ENCODE data around the gene SMCO4. TPM values are rescaled to one million over a fixed set of nuclear protein-coding genes. Genes with fewer than 3 reads are reported as not detected.

Gene SMCO4
- polyA plus RNA-seq, 3 donors: 14.1 to 17.4 (median 16.3) TPM

DNA sequence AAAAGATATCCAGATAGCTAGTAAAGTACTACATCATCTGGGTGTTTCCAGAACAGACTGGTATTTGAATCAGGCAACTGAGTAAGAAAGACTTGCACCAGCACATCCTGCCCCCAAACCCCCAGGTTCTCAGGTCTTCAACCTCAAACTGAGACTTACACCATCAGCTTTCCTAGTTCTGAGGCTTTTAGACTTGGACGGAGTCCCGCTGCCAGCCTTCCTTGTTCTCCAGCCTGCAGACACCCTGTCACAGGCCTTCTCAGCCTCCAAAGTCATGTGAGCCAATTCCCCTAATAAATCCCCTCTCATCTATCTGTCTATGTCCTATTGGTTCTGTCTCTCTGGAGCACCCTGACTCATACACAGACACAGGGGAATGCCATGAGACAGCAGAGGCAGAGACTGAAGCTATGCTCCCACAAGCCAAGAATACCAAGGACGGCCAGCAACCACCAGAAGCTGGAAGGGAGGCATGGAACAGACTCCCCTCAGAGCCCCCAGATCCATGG, 10.9 kb downstream of the SMCO4 start:
- no peak for DNase-seq

DNA sequence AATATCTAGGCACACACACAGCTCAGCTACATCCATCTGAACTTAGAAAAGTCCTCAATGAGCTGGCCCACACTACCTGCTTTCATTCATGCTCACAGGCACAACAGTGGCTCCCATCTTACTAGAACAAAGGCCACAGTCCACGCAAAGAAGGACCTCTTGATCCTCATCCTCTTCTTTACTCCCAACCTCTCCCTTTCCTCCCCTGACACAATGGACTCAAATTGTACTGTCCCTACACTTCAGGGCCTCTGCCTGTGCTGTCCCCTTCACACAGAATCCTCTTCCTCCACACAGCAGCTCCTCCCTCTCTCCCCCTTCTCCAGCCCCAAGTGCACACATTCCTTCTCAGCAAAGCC, 12.7 kb downstream of the SMCO4 start:
- no peak for DNase-seq

DNA sequence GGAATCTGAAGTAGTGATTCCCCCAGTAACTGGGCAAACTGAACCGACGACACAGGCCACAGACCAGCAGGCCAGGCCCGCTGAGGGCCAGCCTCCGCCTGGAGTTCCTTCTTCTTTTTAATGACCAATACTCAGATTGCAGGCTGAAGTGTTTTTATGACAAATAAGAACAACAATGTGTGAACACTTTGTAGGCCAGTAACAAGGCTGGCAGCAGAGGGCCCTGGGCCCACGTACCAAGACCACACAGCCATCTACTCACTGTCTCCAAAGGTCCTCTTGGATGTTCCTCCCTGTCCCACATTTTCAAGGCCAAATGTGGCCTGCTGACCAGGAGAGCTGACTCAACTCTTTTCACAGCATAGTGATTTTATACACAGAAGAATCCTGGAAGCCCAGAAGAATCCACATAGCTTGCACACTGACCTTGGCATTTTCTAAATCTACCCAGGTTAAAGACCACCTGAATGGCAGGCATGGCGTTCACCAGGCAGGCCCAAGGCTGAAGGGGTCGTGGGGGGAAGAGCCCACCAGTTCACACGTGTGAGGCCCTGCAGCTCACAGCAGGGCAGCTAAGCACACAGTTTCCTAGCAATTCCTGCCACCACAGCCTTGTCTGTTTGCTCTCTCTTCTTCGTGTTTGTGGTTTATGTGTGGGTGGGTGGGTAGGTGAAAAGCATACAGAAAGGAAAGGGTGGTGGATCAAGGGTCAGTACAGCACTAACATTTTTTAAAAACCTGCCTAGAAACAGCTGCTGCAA, 13.3 kb downstream of the SMCO4 start:
- no peak for DNase-seq

DNA sequence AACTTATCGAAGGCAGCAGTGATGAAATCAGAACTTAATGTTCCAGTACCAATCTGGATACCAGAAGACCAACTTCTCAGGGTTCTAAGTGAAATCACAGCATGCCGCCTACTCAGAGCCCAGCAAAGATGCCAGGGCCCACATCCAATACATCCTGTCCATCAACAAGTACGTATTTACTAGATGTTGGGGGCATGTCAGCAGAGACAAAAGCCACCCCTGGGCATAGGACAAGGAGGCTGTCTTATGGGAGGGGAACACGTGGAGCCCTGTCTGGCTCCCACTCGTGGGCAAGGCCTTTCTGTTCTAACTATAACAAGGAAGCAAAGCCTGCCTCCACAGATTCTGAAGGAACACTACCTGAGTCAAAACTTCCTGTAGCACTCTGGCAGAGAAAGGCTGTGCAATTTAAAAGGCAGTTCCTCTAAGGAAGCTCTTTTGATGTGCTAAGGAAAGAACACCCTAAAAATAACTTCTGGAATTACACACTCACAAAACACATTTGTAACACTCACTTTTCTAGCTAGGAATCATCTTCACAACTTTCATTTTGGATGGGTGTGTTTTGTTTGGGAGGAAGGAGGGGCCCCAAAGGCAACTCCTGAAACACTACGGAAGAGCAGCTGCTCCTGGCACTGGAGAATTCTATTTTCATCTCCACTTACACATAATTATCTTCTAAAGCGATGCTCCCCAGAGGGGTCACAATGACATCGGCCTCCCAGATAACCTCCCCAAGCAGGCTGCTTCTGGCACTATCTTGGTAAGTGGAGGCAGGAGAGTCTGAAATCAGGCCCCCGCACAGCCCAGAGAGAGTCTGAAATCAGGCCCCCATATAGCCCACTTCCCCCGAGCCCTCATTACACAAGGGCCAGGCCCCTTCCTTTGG, 14.2 kb downstream of the SMCO4 start:
- no peak for DNase-seq

DNA sequence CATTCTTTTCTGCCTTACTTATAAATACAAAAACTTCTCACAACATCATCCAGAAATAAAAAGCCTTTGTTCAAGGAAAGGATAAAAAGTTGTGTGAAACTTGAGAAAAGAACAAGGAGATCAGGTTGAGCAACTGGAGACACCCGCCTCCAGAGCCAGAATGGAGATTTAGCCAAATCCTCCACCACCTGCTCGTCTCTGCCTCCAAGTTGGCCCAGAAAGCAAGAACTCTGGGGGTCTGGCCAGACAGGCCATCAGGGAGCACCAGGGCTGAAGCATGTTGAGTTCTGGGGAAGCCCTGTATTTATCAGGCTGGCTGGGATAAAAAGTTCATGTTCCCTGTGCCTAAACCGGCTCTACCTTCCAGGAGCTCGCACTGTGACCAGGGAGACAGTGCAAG, 14.9 kb downstream of the SMCO4 start:
- no peak for DNase-seq

DNA sequence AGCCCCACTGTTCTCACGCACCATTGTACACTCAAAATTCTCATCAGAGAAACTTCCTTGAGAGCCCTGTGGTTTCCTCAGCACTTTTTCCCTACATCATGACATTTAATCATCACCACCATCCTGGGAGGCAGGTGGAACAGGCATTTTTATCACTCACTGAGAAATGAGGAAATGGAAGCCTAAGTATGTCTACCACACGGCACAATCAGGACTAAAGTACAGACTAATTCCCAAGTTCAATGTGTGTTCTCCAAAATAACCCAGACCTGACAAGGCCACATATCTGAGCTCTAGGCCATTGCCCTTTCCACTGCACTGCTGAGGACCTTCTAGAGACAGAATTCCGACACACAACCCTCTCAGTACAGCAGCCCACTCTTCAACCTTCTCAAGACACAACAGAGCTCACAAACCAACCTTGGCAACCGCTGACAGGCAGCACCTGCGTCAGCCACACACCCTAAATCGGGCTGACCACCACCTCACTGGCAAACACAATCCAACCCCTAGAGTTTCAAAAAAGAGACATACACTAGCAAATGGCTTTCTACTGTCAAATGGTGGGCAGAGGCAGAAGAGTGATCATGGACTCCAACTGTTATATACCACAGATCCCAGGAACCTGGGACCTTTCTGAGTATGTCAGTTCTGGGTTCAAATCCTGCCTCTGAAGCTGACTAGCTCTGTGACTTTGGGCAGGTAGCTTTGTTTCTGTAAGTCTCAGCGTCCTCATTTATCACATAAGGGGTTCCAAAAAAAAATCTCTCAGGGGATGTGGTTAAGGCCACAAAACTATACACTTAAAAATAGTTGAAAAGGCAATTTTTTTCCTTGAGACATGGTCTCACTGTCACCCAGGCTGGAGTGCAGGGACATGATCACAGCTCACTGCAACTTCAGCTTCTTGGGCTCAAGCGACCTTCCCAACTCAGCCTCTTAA, 16.3 kb downstream of the SMCO4 start:
- no peak for DNase-seq

DNA sequence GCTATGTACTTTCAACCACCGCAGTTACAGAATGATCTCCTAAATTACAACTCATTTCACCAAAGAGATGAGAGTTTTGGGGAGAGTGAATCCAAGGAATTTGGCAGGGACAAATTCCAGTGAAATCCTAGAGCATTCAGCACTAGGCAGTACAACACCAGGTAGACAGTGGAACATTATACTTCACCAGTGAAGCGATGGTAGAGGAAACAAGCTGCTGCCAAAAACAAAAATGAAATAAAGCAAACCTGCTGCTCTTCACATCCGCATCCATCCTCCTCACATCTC, 16.9 kb downstream of the SMCO4 start:
- DNase-seq: no peak

DNA sequence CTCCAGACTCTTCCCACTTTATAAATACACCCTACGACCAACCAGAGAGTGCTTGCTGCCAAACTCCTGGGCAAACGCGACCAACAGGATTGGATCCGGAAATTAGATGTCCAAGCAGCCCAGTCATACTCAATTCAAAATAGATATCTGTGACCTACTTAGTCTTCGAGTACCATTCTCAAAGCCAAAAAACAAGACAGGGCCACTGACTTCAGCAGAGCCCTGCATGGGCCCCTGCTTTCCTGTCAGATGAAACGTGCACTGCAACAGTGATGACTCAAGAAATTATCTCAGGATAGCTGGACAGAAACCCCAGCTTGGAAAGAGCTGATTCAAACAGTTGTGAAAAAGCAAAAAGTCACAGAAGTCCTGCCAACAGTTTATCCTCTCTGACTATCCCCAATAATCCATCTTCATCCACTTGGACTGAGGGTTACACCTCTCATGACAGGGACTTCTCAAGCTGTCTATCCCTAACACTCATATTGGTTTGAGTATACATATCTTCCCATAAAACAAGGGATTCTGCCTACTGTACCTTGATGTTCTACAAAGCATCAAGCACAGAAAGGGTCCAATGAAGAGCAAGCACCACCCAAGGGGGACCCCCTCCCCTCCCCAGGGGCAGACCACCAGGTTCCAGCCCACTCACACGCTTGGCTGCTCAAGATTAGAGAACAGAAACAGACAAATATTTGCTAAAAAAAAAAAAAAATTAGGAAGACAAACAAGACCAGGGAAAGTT, 17.4 kb downstream of the SMCO4 start:
- DNase-seq: no peak

DNA sequence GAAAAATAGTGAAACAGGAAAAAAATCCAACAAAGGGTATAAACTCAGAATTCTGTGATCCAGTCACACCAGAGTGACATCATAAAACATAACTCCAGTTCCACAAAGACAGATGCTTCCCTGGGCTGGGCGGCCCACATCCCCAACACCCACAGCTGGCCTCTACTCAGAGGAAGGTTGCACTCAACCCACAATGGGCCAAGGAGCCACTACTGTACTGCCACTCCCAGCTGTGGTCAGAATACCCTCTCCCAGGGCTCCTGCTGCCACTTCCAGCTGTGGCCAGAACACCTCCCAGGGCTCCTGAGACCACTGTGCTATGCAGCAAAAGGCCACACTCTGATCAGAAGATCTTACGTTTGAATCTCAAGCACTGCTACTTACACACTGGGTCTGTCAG, 18.3 kb downstream of the SMCO4 start:
- DNase-seq: no peak

DNA sequence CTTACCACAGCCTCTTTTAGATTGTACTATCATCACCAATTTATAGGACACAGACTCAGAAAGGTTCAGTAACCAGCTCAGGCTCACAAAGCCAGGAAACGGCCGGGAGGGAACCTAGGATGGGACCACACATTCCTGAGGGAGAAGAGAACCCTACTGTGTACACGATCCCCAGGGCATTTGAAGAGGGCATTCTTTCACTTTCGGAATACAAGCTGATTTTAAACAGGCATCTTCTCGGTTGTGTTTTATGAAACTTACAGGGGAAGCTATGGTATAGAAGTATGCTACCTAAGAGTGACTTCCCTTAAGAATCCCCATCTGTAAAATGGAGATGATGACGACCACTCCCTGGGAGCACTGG, 19.0 kb downstream of the SMCO4 start:
- DNase-seq: no peak

DNA sequence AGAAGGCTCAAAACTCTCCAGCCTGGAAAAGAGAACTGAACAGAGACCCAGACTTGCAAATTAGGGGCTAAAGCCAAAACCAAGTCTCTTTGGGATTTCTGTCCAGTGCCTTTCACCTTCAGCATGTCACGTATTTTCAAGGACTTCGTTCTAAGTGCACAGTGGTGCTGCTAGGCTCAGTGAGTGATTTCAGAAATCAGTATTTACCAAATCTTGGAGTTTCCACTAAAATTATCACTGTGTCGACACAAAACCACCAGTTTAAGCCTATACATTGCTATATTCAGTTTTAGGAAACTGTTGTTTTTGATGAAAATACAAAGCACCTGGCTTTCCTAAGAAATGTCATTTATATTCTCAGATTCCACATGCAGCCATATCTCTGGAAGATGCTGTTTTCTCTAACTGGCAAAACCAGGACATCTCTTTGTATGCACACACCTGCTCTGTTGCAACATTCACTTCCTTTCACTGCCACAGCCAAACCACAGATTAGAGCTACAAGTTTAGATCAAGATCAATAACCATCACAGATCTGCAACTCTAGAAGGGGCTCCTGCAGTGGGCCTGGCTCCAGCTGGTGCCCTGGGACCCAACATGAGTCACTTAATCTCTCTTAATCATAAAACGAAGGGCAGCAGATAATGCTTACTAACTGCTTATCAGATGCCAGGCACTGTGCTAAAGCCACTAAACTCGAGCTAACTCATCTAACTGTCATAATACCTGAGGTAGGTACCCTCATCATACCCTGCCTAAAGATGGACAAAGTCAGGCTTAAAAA, 22.3 kb downstream of the SMCO4 start:
- no peak for DNase-seq

DNA sequence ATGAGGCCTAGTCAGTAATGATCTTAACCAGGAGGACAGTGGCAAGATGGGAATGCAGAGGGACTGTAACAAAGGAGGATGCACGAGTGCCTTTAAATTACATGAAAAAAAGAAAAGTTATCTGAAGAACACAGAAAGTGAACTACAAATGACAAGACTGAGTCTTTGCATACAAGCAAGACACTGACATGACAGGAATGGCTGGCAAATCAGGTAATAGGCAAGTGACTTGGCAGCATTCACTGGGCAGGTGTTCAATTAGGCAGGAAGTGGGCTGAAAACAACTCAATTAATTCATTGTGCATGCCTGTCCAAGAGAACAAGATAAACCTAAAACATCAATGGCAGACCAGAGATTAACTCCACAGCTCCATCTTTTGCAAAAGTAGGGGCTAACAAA, 24.0 kb downstream of the SMCO4 start:
- DNase-seq: no peak

DNA sequence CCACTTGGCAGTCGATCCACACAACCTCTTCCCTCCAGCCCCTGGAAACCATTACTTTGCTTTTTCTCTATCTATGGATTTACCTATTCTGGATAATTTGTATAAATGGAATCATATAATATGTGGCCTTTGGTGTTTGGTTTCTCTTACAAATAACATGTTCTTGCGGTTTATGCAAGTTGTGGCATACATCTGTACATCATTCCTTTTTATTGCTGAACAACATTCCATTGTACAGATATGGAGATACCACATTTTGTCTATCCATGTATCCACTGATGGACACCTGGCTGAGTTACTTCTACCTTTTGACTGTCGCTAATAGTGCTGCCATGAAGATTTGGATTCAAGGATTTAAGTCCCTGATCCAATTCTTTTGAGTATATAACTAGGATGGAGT, 25.1 kb downstream of the SMCO4 start:
- no peak for DNase-seq

DNA sequence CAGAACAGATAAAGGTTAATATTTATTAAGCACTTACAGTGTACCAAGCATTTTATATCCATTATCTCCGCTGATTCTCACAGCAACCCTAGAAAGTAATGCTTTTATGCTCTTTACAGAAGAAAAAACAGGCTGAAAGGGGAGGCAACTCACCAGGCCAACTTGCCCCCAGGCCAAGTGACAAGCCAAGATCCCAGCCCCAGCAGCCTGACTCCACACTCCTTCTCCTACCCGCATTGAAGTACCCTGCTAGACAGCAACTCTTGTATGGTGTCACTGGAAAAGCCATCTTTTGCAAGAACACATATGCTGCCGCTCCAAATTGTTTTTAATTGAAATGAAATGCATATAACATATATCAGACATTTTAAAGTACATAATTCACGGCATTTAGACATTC, 25.6 kb downstream of the SMCO4 start:
- no peak for DNase-seq

DNA sequence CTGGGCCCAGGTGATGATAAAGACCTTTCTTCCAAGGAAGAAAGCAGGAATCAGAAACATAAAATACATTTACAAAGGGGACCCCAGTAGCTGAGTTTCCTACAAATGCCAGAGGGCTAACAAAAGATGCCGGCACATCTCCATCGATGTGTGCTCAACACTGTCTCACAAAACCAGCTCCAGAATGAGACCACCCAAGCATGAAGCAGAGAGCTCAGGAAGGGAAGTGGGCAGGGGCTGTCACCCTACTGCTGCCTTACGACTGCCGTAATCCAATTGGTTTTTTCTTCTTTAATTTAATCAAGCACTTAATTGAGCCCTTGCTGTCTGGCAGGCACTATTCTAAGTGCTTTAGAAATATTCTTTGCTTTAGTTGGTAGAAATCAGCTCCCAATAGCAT, 26.1 kb downstream of the SMCO4 start:
- DNase-seq: no peak

DNA sequence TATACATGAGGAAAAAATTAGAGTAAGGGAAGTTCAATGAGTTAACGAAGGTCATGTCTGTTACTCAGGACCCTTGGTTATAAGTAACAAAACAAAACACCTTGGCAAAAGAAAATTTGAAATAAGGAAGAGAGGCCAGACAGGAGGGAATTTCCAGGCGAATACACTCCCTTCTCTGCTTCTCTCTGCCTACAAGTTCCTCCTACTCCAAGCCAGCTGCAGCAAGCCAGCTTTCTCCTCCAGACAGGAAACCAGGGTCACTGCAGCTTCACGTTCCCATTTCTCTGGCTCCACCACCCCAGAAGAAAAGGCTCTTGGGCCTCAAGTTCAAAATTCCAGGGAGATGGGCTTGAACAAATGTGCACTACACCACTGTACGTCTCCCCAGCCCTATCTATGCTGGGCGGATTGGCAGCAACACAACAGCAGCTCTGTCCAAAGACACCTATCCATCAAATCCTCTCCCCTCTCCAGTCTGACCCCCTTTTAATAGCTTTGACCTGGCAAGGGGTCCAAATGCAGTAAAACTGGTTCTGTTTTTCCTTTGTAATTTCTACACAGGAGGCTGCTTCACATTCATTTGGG, 27.7 kb downstream of the SMCO4 start:
- DNase-seq: no peak

DNA sequence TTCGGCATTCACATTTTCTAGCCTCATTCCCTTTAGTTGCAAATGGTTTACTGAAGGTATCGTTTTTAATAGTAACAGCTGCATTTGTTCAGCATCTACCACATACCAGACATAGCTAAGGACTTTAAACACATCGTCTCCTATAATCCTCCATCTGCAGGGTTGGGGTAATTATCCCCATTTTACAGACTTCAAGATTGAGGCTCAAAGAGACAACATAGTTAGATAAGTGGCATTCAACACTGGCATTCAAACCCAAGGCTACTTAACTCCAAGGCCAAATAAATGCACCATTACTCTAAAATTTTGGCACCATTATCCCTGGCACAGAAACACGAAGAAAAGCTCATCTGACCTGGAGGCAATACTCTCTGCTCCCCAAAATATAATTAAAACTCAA, 28.5 kb downstream of the SMCO4 start:
- no peak for DNase-seq

DNA sequence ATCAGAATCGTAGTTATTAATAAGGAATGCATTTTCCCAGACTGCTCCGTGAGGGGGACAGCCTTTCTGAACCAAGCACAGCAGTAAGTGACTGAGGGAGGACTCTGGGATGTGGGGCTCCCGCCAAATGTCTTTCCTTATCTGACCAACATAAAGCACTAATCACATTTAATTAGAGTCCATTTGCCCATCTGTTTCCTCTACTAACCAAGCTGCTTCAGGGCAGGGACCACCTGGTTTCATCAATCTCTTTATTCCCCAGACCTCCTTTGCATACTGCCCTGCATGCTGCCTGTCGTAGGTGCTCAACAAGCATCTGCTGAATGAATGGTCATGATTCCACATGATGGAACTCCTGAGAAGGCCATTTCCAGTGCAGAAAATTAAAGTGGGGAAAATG, 29.4 kb downstream of the SMCO4 start:
- DNase-seq: no peak

DNA sequence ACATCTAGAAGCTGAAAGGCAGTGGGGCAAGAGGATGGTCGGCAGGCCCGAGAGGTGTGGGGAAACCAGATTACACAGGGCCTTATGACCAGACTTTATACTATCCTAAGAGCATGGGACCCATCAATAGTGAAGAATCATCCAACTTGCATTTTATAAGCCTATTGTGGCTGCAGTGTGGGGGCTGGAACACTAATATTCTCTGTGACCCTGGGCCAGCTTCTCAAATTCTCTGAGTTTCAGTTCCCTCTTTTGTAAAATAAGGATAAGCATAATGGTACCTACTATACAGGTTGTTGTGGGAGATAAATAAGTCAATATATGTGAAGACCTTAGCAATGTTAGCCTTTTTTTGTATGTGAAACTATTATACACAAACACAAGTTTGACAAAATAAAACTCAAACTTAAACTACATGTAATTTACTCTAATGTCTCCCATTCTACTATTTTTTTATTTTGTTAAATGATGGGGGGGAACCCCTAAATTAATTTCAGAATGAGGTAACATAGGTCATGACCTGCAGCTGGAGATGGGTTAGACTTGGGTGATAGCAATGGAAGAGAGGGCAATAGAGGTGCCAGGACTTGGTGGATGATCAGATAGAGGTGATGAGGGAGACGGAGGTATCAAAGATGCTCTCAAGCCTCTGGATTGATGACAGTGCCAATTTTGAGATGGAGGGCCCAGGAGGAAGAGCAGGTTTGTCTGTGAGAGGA, 30.1 kb downstream of the SMCO4 start:
- no peak for DNase-seq

DNA sequence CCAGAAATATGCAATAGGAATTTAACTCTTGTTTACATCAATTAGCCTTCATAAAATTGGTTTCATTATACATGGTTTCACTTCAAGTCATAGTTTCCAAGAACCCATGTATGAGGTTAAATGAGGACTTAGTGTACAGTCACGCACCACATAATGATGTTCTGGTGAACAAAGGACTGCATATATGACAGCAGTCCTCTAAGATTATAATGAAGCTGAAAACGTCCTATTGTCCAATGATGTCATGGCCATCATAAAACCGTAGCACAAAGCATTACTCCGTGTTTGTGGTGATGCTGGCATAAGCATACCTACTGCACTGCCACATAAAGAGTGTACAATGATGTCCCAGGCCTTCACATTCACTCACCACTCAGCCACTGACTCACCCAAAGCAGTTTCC, 31.1 kb downstream of the SMCO4 start:
- no peak for DNase-seq

Data from renal pelvis (tissue), 4 donors.